GM21619 (cell line): ENCODE measurements around the gene DNMBP.
"Not testable (repeated sequence)": the region's sequence is repeated elsewhere in the genome, so short reads cannot be mapped to it uniquely, and the experiment has no call there.

Source experiments
- ATAC-seq: cut with Tn5 transposase; IDR thresholded peaks from one replicate; pipeline ENCODE4 v1.9.1; 2021; ENCODE audit not compliant: unreplicated experiment

DNMBP gene

DNA sequence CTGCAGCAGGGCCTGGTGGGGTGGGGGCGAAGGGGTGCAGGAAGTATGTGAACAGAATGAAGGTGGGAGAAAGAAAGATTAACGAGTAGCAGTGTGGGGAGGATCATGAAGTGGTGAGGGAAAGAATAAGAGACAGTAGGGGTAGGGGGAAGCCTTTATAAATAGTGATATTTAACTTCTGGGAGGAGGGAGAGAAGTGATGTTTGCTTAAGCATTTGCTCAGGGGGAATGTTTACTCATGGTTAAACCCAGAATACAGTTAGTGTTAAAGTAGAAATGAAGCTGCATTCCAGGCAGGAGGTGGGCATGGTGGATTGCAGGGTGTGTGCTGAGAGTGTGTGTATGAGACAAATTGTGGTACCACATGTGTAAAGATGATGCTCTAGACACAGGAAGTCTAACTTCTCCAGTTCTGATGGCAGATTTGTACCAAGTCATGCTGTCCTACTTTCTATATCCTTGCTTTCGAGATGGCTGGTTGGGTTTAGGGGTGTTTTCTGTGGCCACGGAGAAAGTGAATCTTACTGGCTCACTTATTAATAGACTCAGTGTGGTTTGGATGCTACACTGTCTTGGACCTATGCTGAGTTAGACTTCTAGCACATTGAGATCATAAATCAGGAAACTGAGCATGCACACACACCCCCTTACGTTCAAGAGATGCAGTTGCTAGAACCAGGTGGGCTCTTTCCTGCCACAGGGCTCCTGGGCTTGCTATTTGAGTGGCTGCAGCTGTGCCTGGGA is 10.6 kb upstream of the DNMBP start:
- ATAC-seq, result peak; percentile 85

DNA sequence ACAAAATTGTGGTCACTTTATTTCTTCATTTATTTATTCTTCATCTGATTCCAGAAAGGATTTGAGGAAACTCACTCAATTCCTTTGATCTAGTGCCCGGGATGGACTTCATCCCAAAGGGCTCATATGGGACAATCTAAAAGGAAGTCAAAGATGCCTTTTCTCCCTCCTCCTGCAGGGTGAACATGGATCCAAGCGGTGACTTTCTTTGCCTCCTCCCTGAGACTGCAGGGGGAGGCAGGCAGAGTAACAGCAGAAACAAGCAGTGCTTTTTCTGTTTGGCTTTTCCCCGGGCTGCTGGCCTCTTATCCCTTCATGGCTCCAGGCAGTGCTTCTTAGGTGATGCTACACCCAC is 10.0 kb upstream of the DNMBP start:
- no peak for ATAC-seq

DNA sequence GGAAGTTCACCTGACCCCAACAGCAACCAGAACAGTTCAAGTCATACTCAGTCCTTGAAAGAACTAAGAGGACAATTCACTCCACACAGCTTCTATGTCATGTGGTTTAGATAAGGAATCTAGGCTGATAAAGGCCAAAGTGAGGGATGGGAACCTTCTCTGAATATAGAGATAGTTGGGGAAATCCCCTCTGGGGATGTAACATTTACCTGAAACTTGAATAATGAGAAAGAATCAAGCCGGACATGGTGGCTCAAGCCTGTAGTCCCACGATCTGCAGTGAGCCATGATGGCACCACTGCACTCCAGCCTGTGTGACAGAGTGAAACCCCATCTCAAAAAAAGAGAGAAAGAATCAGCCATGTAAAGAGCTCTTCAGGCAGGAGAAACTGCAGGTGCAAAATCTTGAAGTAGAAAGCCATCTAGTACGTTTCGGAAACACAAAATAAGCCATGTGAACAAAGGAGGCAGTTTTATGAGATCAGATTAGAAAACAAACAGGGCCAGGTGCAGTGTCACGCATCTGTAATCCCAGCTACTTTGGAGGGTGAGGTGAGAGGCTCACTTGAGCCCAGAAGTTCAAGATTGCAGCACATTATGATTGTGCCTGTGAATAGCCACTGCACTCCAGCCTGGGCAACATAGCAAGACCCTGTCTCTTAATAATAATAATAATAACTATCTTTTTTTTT is 4.5 kb upstream of the DNMBP start:
- peak; percentile 70 for ATAC-seq

DNA sequence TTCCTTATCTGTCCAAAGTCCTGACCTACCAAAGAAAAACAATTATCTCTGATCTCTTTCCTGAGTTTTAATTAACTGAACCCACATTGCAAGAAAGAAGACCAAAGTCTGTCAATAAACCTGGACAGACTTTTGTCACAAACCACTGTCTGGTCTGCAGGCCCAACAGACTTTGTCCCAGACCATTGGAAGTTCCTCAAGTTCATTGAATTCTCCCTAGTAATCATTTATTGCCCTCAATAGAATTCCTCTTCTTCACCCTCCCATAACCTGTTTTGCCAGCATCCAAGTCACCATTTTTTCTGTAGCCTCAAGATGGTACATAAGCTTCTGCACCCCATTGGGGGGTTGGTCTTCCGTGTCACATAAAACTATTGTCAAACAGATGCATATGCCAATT is 3.9 kb upstream of the DNMBP start:
- no peak for ATAC-seq

DNA sequence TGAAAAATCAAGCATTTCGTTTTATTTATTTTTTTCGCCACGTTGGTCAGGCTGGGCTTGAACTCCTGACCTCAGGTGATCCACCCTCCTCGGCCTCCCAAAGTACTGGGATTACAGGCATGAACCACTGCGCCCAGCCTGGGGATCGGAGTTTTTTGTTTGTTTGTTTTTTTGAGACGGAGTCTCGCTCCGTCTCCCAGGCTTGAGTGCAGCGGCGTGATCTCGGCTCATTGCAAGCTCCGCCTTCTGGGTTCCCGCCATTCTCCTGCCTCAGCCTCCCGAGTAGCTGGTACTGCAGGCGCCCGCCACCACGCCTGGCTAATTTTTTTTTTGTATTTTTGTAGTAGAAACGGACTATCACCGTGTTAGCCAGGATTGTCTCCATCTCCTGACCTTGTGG is 2.2 kb upstream of the DNMBP start:
- ATAC-seq, result not testable (repeated sequence)

DNA sequence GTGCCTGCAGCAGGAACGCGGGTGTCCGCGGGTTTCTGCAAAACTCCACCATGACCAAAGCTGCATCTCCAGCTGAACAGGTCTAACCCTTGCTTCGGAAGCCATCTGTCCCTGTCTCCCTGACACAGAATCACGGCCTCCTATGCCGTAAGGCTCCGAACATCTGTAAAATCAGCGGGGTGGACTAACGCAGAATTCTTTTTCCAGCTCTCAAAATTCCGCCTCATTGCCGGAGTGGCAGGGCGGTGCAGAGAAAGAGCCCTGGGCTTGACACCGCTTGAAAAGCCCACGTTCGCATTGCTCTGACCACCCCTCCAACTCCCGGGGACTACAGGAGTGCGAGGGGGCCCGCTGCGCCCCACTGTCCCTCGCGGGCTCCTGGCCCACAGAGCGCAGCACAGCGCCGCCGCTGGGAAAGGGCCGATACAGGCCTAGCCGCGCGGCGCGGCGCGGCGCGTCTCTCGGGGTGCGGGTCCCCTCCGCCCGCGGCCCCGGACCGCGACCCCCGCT is 409 bp downstream of the DNMBP start:
- ATAC-seq, result peak; percentile 41

DNA sequence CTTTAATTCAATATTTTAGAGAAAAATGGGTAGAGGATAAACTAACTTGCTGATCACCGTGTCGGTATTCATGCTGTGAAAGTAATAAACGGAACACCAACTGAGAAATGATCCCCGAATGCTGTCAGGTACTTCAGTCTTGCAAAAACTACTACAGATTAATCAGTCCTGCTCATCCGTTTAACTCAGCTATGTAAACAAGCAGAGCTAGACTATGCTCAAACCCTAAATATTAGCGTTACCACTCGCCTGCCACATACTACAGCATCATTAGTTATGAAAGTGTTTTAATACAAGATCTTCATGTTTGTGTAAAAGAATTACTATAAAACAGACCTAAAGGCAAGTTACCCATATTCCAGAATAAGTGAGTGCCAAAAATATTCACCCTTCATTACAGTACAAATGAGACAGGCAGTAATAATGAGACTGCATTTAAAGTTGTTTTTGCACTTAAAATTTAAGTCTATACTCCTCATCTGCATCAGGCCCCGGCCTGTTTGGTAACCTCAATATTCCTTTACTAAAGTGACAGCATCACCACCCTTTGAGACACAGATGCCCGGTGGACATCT is 952 bp downstream of the DNMBP start:
- ATAC-seq, result no peak

DNA sequence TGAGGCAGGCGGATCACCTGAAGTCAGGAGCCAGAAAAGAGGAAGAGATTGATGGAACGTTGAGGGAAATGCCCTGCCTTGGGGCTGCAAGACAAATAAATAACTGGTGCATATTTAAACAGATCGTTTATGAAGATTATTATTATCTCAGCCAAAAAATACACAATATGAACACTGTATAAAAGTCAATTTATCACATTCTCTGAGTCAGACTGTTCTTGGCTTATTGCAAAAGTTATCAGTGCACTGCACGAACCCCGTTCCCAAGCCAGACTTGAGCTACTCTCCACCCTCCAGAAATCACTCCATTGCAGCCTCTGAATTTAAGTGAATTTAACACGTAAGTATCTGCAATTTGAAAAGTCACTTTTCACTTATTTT is 1.6 kb downstream of the DNMBP start:
- ATAC-seq, result no peak

DNA sequence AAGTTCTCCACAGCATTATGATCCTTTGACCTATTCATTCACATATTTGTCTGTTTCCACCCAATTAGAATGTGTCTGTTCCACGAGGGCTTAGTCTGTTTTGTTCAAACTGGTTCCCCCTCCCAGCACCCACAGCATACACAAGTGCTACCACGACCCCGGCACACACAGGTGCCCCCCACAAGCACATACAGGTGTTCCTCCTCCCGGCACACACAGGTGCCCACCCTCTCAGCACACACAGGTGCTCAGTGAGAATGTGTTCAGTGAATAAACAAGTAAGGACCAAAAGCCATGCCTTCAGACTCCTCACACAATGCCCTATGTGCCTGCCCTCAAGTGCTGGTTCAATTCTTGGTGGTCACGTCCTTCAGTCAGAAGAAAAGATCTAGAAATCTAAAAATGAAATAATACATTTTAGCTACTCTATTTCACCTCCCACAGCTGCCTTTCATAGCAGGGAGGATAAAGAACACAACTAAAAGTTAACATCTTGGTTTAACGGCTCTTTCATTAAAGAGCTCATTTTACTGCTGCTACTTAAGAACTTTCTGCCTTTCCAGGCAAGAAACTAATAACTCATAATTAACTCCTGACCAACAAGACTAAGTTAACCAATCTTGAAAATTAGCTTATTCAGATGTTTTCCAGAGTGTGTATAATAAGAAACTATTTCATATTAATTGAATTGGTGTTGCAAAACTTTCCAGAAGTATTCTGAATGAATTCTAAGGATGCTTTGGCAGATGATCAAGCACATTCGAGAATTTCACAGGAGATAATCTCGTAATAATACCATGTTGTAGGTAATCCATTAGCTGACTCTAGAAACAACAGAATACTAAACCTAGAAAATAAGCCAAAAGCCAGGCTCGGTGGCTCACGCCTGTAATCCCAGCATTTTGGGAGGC is 2.3 kb downstream of the DNMBP start:
- ATAC-seq, result no peak

DNA sequence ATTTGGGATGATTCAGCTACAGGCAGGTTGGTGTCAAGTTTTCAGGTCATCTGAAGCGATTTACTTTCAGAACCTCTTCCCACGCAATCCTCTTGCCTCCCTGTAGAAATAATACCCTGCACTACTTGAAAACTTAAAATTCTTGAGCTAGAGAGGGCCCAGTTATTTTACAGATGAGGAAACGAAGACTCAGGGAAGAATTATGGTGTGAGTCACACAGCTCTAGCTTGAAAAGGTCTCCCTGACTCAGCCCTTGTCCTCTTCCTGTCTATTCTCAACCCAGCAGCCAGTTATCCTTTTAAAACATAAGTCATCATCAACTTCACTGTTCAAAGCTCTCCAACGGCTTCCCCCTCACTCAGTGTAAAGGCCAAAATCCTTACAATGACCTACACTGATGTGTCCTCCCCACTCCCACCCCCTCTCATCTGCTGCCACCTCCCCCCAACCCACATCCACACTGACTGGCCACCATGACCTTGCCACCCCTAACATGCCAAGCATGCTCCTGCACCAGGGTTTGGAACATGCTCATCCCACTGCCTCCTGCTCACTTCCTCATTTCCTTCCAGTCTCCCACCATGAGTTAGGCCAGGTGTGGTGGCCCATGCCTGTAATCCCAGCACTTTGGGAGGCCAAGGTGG is 3.4 kb downstream of the DNMBP start:
- no peak for ATAC-seq

DNA sequence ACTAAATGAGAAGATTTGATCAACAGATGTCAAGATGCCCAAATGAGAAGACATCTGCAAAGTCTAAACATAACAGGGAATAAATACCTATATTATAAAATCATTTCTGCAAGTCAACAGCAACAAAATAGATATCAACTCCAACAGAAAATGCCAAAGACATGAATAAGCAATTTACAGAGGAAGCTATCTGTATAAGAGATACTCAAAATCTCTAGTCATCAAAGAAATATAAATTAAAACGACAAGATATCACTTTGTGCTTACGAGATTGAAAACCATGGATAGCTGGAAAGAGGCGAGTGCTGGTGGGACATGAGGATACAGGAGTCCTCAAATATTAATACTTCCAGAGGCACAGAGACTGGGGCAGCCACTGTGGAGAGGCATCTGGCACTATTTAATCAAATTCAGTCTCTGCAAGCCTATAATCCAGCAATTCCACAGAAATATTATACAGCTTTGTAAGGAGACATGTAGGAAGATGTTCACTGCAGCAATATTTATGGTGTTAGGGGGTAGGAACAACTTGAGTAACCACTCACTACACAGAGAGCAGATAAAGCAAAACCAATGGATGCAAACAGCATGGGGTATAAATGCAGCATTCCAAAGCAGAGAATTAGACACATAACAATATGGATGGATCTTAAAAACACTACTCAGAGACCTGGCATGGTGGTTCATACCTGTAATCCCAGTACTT is 4.8 kb downstream of the DNMBP start:
- ATAC-seq, result no peak

DNA sequence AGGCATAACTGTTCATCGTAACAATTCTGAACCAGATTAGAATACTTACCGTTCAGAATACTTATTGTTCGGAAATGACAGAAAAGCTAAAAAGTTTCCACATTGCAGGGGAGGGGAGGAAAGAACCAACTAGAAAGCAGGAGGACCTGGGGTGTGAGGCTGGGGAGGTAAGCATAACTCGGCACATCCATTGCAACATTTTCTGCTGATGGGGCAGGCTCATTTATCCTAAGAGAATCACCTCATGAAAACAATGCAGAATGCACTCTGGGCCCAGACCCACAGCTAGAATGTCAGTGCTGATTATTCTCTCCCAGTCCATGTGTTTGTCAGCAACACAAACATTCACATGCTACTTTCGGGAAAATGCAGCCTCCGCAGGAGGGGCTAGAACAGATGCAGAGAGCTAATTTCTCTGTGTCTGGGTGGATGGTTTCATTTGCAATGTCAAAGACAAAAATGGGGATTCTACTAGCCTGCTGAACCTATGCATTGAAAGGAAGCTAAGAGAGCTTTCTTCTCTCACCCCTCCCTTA is 9.6 kb downstream of the DNMBP start:
- ATAC-seq, result no peak

DNA sequence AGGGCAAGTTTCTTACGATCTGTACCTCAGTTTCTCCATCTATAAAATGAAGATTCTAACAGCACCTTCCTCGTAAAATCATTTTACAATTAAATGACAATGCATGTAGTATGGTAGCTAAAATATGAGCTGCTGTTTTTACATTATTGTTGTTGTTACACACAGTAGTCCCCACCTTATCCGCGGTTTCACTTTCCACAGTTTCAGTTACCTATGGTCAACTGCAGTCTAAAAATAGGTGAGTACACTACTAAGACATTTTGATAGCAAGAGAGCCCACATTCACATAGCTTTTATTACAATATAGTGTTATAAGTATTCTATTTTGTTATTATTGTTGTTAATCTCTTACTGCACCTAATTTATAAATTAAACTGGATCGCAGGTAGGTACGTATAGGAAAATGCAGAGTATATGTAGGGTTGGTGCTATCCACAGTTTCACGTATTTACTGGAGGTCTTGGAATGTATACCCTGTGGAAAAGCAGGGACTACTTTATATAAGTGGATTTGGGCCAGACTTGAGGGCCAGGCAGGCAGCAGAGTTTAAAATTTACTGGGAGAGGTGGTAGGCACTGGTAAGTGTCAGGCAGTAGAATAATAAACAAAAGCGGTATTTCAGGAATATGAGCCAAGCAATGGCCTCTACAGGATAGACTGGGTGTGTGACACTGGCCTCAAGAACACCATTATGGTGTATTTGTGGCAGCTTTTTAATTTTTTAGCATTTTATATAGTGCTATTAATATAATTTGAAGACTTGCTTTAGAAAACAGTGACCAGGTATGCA is 10.2 kb downstream of the DNMBP start:
- no peak for ATAC-seq

DNA sequence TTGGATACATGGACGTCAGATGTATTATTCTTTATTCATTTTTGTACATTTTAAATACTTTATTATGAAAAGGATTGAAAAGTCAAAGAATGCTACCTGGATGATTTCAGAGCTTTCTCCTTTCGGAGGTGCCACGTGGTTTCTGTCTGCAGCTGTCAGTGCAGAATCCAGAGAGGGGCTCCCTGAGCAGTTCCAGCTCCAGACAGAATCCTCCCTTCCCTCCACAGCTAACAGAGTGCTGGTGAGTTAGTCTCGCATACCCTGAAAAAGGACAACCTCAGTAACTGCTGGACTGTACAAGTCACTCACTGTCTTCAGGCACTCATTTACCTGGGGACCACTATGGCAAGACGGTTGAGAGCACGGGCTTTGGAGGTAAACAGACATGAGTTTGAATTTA is 10.9 kb downstream of the DNMBP start:
- ATAC-seq, result no peak

DNA sequence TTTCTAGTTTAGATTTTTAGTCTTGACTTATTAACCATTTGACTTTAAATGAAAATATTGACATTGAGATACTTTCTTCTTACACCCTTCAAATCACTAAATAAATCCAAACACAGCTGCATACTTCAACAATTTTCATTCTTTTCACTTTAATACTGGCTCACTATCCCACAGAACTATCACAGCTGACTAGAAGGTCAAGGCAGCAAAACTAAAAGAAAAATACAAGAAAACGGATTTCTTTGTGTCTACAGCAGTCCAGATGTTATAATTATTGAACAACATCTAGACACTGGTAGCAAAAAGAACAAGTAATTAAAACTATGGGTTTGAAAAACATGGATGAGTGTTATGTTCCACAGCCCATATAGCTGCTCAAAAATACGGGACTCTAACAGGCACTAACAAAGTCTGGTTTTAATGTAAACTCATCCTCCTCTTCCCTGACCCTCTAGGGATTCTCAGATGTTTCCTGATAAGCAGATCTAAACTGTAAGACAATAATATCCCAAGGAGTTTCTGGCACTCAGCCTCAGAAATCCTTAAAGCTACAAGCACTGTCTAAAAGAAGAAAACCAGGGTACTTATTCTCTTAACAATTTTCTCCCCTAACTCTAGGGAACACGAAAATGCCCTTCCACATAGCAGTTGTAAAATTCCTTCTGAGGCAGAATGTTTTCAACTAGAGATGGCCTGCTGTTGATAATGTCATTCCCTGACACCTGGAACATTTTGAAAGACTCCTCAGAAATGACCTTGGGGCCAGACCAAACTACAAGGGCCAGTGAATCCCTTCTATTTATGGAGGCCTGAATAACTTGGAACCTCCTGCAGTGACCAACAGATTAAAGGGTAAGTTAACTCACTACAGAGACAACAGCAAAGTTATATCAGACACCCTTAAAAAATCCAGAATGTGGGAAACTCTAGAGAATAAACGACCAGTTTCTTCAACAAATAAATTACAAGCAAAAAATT is 12.8 kb downstream of the DNMBP start:
- ATAC-seq, result no peak

DNA sequence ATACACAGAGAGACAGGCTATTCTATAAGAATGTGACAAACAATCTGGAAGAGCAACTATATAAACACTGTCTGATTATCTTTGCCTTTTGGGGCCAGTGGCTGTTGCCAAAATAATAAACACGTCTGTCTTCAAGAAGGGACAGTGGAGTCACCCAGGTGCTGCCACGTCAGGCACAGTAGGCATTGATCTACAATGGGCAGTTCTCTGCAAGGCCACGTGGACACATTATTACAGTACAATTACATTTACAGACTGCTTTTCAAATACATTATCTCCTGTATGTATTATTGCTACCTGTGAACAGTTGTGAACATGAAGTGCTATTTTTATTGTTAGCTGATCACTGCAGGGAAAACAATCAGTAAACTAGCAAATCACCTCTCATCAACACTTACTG is 14.0 kb downstream of the DNMBP start:
- no peak for ATAC-seq

DNA sequence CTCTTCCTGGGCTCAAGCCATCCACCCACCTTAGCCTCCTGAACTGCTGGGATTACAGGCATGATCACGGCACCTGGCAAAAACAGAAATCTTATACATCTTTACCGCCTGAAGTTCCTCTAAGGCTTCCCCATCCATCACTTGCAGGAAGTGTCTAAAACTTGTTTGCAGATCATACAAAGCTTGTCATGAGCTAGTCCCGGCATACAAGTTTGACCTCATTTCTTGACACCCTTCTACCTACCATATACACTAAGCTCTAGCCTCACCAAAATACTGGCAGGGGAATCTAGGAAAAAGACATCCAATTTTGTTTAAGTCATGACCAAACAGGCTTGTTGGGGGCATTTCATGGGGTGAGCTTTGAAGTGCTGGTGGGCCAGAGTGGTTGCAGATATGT is 14.5 kb downstream of the DNMBP start:
- no peak for ATAC-seq

DNA sequence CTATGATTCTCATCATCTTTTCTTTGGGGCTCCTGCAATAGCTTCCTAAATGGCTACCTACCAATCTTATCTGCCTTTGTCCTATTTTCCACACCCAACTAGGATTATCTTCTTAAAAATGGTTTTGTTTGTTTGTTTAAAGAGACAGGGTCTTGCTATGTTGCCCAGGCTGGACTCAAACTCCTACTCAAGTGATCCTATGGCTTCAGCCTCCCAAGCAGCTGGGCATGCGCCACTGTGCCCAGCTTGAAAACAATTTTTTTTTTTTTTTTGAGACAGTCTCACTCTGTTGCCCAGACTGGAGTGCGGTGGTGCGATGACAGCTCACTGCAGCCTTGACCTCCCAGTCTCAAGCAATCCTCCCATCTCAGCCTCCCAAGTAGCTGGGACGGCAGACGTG is 14.9 kb downstream of the DNMBP start:
- no peak for ATAC-seq
